Activated CD8-positive, alpha-beta memory T cell treated with anti-CD3 and anti-CD28 coated beads, Interleukin-2, amount 50 U/mL, for 1 hour (primary cell): ENCODE results near the gene SLC24A3.
"Not testable (repeated sequence)": the region's sequence is repeated elsewhere in the genome, so short reads cannot be mapped to it uniquely, and the experiment has no call there.

Experiments
- DNase-seq: peaks from one replicate; pipeline ENCODE4 v3.0.0-alpha.2; 2020; ENCODE audit errors: extremely low read depth

The SLC24A3 gene

GRCh38 chr20:19746396-19746795 is 534.0 kb downstream of the SLC24A3 start:
- DNase-seq: no peak

- DNase-seq: no peak
Observed at GRCh38 chr20:19747903-19748302, 535.5 kb downstream of the SLC24A3 start.

- no peak for DNase-seq
Observed at GRCh38 chr20:19748681-19749080, 536.2 kb downstream of the SLC24A3 start.

GRCh38 chr20:19749618-19750071 is 537.2 kb downstream of the SLC24A3 start:
- no peak for DNase-seq

- no peak for DNase-seq
Observed at GRCh38 chr20:19750101-19750606, 537.7 kb downstream of the SLC24A3 start.

- DNase-seq: no peak
Observed at GRCh38 chr20:19750907-19751636, 538.6 kb downstream of the SLC24A3 start.

GRCh38 chr20:19754201-19754600 is 541.8 kb downstream of the SLC24A3 start:
- not testable (repeated sequence) for DNase-seq

GRCh38 chr20:19756761-19757486 is 544.5 kb downstream of the SLC24A3 start:
- DNase-seq: no peak

GRCh38 chr20:19757487-19758132 is 545.2 kb downstream of the SLC24A3 start:
- no peak for DNase-seq

- DNase-seq: no peak
Observed at GRCh38 chr20:19758133-19758500, 545.7 kb downstream of the SLC24A3 start, which contains the start of gene RIN2. TSS of gene RIN2 (plus strand) at chr20:19758258. CDS start at chr20:19889602, 131,344 bp downstream.

GRCh38 chr20:19758501-19759331 is 546.3 kb downstream of the SLC24A3 start:
- DNase-seq: no peak

GRCh38 chr20:19760371-19760721 is 547.9 kb downstream of the SLC24A3 start:
- no peak for DNase-seq

- DNase-seq: no peak
Observed at GRCh38 chr20:19761326-19761725, 548.9 kb downstream of the SLC24A3 start.

- DNase-seq: no peak
Observed at GRCh38 chr20:19761841-19762240, 549.4 kb downstream of the SLC24A3 start.

GRCh38 chr20:19764207-19764606 is 551.8 kb downstream of the SLC24A3 start:
- DNase-seq: no peak

GRCh38 chr20:19765266-19765665 is 552.8 kb downstream of the SLC24A3 start:
- no peak for DNase-seq

- DNase-seq: no peak
Observed at GRCh38 chr20:19765913-19766312, 553.5 kb downstream of the SLC24A3 start.

- DNase-seq: no peak
Observed at GRCh38 chr20:19767070-19767469, 554.6 kb downstream of the SLC24A3 start.

GRCh38 chr20:19768325-19768842 is 555.9 kb downstream of the SLC24A3 start:
- no peak for DNase-seq

- DNase-seq: no peak
Observed at GRCh38 chr20:19769507-19769906, 557.1 kb downstream of the SLC24A3 start.

GRCh38 chr20:19770375-19770774 is 557.9 kb downstream of the SLC24A3 start:
- no peak for DNase-seq
